GM12872 (cell line): ENCODE data around the gene MEIKIN.

Source experiments
- CTCF ChIP-seq: IDR thresholded peaks from 3 replicates; pipeline ENCODE4 v1.5.1; 2011; ENCODE audit warnings: low read depth, mild to moderate bottlenecking, low read length, moderate library complexity; ENCODE audit not compliant: insufficient read depth

The MEIKIN gene

GRCh38 chr5:131848662-131849061 is 96.8 kb downstream of the MEIKIN start:
- TF ChIP-seq CTCF = no peak

DNA sequence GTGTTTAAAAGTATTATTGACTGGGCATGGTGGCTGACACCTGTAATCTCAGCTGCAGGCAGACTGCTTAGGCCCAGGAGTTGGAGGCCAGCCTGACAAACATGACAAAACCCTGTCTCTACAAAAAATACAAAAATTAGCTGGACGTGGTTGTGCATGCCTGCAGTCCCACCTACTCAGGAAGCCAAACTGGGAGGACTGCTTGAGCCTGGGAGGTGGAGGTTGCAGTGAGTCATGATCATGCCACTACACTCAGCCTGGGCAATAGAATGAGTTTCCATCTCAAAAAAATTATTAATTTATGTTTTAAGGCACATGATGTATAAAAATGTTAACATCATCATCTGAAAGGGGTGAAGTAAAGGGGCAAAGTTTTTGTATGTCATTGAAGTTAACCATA is 98.9 kb downstream of the MEIKIN start:
- no peak for TF ChIP-seq CTCF

- no peak for TF ChIP-seq CTCF
Observed at GRCh38 chr5:131845828-131846227, 99.6 kb downstream of the MEIKIN start.

DNA sequence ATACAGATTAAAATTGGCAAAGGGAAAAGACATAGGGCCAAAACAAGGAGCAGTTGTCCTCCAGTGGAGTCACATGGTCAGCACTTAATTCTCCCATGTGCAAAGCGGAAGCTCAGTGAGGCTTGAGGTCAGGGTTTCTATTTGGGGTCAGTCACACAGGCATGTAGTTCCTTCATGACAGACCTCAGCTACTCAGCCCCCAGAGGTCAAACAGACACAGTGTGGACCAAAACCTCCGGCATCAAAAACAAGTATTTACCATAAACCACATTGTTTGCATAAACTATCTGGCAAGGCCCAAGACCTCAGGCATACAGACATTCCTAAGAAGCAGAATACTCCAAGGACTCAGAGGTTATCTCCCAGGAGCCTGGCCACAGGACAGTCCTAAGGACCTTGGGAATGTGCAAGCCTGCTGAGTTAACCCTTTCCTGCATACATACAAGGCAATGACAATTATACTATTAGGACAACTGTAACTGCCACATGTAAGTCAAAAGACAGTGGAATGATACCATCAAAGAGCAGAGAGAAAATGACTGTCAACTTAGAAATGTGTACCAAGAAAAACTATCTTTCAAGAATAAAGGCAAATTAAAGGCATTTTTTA is 120.0 kb downstream of the MEIKIN start:
- TF ChIP-seq CTCF = no peak

DNA sequence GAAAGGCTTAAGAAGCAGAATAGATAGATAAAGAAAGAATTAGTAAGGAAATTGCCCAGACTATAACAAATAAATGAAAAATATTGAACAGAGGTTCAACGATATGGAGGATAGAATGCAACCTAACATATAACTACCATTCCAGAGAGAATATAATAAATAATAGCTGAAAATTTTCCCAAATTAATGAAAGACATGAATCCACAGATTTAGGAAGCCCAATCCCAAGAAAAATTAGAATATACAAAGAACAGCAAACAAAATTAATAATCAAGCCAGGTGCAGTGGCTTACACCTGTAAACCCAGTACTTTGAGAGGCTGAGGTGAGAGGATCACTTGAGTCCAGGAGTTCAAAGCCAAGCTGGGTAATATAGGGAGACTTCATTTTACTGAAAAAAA is 120.8 kb downstream of the MEIKIN start:
- no peak for TF ChIP-seq CTCF

DNA sequence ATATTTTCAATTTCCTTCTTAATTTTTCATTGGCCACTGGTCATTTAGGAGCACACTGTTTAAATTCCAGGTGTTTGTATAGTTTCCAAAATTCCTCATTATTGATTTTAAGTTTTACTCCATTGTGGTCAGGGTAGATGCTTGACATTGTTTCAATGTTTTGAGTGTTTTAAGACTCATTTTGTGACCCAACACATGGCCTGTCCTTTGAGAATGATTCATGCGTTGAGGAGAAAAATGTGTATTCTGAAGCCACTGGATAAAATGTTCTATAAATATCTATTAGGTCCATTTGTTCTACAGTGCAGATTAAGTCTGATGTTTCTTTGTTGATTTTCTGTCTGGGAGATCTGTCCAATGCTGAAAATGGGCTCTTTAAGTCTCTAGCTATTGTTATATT is 124.2 kb downstream of the MEIKIN start:
- no peak for TF ChIP-seq CTCF

DNA sequence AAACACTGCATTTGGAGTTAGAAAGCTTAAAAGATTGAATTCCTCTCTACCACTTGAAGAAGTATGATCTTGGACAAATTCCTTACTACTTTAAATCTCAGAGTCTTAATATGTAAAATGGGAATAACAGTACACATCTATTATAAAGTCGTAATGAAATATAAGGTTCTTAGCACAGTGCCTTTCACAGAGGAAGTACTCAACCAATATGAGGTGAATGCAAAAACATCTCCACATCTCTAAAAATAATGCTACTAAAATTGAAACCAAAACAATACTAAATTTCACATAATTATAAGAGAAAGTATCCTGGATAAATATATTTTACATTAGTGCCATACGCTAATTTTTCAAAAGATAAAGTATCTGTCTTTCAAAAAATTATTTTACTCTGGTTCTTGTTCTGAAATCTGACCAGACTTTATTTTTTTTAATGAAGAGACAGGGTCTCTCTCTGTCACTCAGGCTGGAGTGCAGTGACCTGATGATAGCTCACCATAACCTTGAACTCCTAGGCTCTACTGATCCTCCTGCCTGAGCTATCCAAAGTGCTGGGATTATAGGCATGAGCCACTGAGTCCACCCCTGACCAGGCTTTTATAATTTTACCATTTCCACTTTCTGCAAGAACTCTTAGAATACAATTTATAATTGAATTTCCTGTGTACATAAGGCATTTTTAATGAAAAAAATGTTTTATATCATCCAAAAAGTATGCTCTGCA is 127.3 kb downstream of the MEIKIN start:
- TF ChIP-seq CTCF = no peak
